HG03280 (cell line): ENCODE measurements around the gene UROD.
"Not testable (repeated sequence)": the region's sequence is repeated elsewhere in the genome, so short reads cannot be mapped to it uniquely, and the experiment has no call there.

Experiments used
- ATAC-seq: cut with Tn5 transposase; IDR thresholded peaks from one replicate; pipeline ENCODE4 v1.9.1; 2021; ENCODE audit warnings: mild to moderate bottlenecking, moderate library complexity; ENCODE audit not compliant: unreplicated experiment

The UROD gene

DNA sequence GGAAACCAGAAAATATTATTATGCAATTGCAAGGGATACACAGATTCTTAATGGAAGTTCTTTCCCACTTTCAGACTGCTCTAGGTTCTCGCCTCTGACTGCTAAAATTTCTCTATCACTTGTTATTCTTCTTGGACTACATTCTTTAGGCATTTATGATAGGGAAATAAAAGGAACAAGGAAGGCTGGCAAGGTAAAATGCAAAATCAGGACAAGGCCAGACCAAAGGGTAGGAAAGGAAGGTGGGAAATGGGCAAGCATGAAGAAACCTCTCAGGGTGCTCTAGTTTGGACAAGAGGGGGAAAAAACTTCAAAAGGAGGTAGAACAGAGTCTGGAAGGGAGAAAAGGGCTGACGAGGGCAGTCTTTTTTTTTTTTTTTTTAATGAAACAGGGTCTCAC is 26.2 kb downstream of the UROD start:
- no peak for ATAC-seq

GRCh38 chr1:45038661-45039364 is 26.8 kb downstream of the UROD start:
- no peak for ATAC-seq

DNA sequence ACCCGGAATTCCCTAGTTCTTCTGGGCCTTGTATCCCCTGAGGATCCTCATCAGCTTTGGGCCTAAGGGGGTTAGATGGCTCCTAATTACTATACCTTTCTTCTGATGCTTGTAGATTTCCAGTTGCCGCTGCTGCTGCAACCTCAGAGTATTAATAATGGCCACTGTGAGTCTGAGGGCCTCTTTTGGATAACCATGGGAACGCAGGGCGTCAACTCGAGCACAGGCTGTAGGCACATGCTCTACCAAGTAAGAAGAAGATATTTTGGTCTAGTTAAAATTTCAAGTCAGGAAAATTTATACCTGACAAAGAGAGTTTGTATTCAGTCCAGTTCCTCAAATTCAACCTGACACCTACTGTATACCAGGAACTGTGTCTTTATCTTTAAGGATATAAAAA is 28.2 kb downstream of the UROD start:
- ATAC-seq: no peak

- no peak for ATAC-seq
Measured at GRCh38 chr1:45043094-45043493, 31.0 kb downstream of the UROD start.

DNA sequence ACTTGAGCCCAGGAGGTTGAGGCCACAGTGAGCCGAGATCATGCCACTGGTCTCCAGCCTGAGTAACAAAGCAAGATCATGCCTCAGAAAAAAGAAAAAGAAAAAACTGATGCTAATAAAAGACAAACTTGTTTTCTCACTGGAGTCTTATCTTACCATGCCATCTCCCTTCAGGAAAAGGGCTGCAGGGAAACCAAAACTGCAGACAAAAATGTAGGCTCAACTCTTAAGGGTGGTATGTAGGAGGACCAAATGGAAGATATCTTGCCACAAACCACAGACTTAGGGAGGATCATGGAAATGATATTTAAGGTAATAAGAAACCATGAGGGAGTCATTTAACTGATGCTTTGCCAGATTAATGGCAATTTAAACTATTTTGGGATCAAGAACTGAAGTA is 32.9 kb downstream of the UROD start:
- no peak for ATAC-seq

GRCh38 chr1:45047032-45047431 is 35.0 kb downstream of the UROD start:
- ATAC-seq: no peak

DNA sequence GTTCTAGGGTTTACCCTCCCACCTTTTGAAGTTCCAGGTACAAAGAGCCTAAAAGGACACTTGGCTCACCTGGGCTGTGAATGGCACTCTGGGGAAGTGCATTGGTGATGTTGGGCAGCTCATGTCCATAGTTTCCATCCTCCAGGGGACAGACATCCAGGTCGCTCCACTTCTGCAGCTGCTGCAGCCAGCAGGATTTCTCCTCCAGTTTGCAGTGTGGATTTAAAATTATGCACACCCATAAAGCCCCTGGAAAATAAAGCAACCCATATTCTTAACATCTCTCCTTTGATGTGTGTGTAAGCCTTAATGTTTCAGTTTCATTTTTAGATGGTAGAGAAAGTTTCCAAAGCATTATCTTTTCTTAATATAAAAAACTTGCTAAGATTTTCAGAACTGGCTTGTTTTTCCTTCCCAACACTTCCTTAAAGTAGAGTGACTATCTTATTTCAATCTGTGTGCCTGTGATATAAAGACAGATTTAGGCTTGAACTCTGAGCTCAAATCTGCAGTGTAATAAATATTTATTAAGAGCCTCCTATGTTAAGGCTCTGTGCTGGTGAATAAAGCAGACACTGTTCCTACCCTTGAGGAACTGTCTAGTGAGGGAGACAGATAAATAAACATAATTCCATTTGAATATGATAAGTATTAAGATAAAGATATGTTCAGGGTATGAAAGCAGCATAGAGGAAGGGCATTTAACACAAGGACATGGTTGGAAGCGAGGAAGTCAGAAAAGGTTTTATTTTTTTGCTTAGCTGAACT is 39.1 kb downstream of the UROD start:
- no peak for ATAC-seq

DNA sequence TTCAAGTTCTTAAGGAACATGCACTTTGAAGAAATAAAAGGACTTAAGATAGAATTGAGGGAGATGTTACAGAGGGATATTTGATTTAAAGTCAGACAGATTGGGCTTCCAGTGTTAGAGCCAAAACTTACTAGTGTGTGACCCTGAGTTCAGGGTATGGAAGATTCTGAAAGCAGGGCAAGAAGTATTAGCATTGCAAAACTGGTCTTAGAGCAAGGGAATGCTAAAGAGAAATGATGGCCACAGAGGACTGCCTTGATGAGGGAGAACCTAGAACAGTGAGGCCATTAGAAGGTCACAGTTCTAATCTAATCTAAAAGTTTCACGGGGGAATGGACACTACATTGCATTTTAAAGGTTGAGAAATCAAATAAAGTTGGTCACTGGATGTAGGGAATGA is 45.5 kb downstream of the UROD start:
- no peak for ATAC-seq

DNA sequence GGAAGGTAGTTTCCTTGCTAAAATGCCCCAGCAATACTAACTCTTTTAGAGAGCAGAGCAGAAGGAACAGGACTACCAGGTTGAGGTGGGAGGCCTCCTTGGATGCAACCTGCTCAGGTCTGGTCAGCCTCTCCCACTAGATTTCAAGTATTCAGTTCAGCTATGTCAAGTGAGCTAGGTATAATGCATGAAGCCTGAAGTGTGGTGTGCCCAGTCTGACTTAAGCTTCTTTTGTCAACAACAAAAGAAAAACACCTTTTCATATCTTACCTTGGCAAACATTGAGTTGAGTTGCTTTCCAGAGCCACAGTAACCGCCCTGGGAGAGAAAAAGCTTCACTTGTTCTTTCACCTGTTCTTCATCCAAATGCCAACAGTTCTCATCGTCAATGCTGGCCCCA is 47.8 kb downstream of the UROD start:
- ATAC-seq: no peak

GRCh38 chr1:45062463-45062862 is 50.4 kb downstream of the UROD start:
- ATAC-seq: not testable (repeated sequence)

DNA sequence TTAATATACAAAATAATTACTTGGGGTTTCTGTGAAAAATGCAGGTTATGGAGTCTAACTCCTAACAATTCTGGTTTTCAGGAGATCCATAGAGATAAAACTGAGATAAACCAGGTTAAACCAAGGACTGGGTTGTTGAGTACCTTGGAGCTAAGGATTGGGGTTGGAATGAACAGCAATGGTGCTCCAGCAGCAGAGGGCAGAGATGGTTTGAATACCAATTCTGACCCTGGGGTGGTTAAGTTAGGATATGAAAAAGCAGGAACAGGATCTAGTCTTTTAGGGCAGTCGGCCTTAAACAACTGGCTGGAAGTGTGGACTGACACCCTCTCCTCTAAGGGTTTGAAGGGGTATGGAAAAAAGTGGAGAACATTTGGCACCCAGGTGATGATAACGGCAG is 53.0 kb downstream of the UROD start:
- no peak for ATAC-seq
